Skin epidermis (tissue), 12 donors: ENCODE data around the gene CPLX4.
A peak's percentile ranks its signal among the peaks of the same experiment; 100 is the strongest.
"Not testable (repeated sequence)": the region's sequence is repeated elsewhere in the genome, so short reads cannot be mapped to it uniquely, and the experiment has no call there.

Source experiments
- H3K27ac ChIP-seq, 21 experiments: fragments of 200-600 bp; sonication (generic) in 11 of 21; one replicate each; pipeline ENCODE4 v1.5.0; 2020; ENCODE audit warnings: mild to moderate bottlenecking in 3 of 21, inconsistent platforms in 2 of 21, moderate library complexity in 2 of 21
- H3K4me3 ChIP-seq, 7 experiments: fragments of 200-600 bp; sonication (generic) in 2 of 7; one replicate each; pipeline ENCODE4 v1.5.0; 2020; ENCODE audit warnings: inconsistent platforms in 2 of 7, mild to moderate bottlenecking in 2 of 7, moderate library complexity in 1 of 7

The CPLX4 gene

DNA sequence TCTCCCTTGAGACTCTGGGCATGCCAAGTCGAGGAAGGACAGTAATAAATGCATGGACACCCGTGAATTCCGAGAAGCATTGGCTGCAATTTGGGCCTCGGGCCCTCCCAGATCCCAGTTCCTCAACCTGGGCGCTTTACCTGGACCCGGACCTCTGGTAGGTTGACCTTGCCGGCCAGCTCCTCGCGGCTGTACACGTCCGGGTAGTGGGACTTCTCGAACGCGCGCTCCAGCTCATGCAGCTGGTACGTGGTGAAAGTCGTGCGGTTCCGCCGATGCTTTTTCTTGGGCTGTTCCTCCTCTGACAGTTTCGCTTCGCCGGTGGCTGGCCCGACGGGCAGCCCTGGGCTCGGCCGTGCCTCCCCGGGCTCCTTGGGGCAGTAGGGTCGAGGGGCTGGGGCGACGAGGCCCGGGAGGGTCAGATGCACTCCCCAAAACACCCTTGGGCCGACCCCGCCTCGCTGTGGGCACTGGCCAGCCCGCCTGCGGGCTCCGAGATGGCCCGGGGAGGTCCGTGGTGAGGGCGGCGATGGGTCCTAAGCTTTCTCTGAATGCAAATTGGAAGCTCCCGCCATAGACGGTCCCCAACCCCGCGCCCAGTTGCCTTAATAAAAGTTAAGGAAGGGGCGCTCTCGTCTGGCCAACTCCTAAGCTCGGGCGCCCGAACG, 46.1 kb downstream of the CPLX4 start:
- H3K4me3 ChIP-seq = peak overlapping the region in 6 of 7 experiments; percentile 6 to 27 (median 20)
- no peak overlapping the region for H3K27ac ChIP-seq

DNA sequence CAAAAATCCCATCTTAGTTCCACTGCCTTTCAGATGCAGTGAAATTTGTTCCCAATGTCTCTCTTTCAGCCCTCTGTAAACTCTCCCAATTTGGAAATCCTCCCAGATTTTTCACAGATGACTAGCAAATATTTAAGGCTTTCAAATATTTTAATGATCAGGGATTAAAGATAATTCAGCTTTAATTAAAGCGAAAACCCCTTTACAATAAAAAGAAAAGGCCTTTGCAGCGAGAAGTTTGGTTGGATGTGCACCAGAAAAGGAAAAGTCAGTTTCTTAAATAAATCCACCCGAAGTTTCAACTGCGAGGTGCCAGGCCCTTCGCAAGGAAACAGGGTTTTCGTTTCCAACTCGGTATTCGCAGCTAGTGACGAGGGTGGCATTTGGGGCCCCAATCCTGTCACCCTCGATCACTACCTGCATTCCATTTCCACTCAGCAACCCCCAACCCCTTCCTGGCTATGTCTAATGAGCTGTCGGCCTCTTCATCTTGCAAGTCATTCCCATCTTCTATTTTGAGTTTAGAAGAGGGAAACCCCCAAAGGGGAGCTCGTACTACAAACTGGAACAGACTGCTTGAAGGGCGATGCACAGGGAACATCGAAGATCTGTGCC, 46.7 kb downstream of the CPLX4 start:
- no peak overlapping the region for H3K27ac ChIP-seq
- peak overlapping the region in 2 of 7 experiments; percentile 6 to 21 for H3K4me3 ChIP-seq

DNA sequence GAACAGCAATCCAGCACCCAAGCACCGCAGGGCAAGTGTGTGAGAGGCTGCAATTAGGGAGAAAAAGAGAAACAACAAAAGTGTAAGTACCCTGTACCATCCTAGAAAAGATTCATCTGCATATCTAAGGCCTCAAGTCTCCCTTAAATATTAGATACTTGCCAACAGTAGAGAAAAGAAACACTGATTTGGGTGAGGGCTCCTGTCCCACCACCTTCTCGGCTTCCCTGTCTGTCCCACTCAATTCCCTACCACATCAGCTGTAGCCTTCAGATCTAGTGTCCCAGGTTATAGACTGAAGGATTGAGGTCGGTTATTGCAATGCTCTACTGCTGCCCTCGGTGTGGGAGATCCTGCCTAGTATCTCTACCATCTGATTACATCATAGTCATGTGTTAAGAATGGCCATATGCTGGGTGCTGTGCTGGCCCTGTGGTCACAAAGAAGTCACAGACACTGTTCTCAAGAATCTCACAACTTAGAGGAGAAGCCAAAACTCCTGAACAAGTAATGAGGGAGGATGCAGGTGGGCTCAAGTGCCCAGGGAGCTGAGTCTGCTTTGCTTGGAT, 47.7 kb downstream of the CPLX4 start:
- Histone ChIP-seq H3K27ac (no peak overlapping the region), H3K4me3 (no peak overlapping the region)

DNA sequence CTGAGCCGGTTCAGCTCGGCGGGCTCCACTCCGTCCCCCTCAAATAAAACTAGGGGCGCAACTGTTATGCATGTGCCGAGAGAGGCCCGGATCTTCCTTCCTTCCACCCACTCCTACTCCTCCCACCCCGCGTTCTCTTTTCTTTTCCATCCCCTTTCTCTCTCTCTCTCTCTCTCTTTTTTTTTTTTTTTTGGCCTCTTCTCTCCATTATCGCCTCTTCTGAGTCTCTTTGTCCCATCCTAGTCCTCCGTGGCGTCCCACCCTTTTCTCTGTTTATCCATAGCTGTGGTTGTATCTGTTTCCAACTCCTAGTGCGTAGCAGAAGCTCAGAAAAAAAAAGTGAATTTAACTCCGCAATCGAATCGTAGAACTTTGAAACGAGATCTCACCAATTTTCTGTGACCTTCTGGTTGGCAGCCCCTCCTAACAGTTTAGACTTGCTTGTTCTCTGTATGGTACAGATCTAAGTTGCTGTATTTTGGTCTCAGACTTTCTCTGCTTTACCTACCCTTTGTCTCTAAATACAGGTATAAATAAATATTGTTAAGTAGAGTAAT, 48.8 kb downstream of the CPLX4 start:
- Histone ChIP-seq H3K27ac (no peak overlapping the region), H3K4me3 (peak overlapping the region in 1 of 7 experiments; percentile 19)

DNA sequence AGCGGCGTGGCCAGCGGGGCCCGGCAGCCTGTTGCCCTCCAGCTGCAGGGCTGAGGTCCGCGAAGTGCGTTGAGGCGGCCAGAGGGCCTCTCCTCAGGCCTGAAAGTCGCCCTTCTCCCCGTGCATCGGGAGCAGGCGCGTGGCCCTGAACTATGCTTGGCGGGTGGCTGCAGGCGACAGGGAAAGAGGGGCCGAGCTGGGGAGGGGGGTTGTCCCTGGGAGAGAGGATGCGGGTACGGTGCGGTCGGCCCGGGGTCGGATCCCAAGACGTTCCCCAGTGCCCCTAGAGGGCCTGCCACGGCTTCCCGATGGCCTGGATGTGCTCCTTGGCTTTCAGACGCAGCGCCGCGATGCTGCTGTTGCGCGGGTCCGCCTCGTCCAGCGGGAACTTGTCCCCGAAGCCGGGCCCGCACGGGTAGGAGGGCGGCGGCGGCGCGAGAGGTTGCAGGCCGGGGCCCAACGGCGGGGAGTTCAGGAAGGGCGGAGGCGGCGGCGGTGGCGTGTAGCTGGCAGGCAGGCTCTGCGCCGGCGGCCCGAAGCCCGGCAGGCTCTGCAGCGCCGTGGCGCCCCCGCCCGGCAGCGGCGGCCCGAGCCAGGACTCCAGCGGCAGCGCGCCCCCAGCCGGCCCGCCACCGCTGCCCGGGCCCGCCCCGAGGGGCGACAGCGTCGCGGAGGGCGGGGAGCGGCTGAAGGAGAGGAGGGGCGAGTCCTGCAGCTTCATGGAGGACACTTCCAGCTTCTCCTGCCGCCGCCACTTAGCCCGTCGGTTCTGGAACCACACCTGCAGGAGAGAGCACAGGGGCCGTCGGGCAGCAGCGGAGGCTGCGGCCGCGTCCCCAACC, 49.5 kb downstream of the CPLX4 start:
- H3K27ac ChIP-seq = no peak overlapping the region
- peak overlapping the region in 1 of 7 experiments; percentile 19 for H3K4me3 ChIP-seq

DNA sequence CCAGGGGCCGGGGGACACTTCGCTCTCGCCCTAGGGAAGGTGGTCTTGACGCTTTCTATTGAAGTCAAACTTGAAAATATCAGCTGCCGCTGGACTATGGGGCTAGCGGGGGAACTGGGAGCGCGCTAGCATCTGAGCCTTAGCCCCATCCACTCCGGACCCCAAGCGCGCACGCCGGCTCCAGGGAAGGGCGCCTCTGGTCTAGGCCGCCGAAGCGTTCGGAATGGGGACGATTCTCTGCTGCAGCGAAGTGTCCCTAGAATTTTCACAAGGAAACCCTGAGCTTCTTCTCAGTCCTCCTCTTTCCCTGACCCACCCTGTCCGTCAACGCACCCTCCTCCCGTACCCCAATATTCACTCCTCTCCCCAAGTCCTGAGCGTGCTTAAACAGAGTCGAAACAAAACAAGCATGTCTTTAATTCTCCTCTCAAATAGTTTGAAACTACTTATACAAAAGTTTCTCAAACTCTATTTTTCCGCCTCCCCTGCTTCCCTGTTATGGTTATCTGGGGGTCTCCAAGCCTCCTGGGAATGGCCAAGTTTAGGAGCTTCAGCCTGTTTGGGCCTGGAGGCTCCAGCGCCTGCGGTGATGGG, 50.2 kb downstream of the CPLX4 start:
- no peak overlapping the region for H3K27ac ChIP-seq
- H3K4me3 ChIP-seq = no peak overlapping the region

DNA sequence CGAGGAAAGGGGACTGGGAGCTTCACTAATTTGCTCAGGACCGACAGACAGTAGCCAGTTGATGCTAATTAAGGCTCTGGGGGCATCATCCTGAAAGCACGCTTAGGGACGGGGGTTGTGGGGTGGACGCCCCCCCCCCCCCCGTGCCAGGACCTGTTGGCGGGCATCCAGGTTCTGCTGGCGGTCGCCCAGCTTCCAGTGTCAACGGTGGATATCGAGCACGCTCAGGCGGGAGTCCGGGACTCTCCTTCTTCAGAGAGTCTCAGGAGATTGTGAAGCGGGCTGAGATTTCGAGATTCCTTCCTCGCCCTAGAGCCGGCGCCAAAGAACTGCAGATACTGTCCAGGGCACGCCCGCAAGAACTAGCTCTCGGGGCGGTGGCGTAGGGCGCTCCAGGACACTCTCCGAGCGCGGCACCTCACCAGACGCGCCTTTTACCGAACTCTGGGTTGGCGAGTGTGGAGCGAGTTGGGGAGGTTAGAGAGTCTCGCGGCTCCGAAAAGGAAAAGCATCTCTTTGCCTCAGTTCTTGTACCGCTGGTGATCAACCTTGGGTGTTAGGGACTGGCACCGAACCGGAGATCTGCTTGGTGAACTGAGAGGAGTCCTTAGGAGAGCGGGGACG, 50.8 kb downstream of the CPLX4 start:
- no peak overlapping the region for H3K27ac ChIP-seq
- H3K4me3 ChIP-seq = no peak overlapping the region

DNA sequence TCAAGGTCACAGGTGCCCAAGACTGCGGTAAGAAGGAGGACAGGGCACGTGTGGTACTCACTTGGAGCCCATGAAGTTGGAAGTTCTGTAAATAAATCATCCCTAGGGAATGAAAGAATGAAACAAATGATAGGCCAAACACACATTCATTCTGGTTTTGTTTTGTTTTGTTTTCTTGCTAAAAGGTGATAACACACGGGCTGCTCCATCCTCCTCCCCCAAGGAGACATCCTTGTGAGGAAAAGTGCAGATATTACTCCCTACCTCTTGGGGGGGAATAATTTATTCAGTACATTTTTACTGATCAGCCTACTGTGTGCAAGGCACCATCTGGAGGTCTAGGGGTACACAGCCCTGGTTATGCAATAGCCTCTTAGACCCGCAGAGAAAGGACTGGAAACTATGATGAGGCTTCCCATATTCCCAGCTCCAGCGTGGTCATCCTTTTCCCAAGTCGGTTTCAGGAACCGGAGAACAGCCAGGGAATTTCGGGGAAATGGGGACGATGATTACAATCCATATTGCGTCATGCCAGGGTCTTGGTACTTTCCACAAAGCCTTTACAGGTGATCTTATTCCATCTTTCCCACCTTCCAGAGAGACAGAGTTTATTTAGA, 51.5 kb downstream of the CPLX4 start:
- H3K27ac ChIP-seq = no peak overlapping the region
- H3K4me3 ChIP-seq = no peak overlapping the region

DNA sequence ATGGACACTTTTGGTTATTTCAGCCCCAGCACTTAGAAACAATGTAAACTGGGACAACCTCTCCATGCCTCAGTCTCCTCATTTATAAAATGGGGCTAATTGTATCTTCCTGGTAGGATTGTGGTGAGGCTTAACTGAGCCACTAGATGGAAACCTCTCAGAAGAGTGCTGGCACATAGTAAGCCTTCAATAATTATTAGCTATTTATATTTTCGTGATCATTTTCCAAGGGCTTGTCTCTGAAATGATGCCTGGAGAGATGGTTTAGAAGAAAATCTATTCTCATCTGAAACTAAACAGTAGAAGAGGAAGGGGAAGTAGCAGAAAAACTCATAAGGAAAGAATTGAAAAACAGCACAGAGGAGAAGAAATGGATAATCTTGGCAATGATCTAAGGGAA, 52.0 kb downstream of the CPLX4 start:
- H3K27ac ChIP-seq = no peak overlapping the region
- H3K4me3 ChIP-seq = no peak overlapping the region

DNA sequence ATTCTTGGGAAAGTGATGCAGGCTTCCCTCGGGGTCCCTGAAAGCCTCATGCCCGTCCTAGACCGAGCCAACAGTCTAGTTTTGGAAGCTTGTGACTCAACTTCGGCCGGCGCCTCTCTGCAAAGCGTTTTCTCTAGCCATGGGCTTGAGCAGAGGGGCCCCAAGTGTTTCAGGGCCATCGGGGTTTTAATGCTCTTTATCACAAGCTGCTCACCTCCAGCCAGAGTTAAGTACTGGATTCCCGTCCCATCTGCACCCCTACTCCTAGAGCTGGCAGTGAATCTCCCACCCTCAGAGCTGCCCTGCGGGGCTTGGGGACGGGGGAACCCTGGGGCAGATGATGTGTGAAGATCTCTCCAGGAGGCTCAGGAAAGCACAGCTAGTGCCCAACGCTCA, 52.5 kb downstream of the CPLX4 start:
- no peak overlapping the region for H3K4me3 ChIP-seq
- H3K27ac ChIP-seq = no peak overlapping the region

DNA sequence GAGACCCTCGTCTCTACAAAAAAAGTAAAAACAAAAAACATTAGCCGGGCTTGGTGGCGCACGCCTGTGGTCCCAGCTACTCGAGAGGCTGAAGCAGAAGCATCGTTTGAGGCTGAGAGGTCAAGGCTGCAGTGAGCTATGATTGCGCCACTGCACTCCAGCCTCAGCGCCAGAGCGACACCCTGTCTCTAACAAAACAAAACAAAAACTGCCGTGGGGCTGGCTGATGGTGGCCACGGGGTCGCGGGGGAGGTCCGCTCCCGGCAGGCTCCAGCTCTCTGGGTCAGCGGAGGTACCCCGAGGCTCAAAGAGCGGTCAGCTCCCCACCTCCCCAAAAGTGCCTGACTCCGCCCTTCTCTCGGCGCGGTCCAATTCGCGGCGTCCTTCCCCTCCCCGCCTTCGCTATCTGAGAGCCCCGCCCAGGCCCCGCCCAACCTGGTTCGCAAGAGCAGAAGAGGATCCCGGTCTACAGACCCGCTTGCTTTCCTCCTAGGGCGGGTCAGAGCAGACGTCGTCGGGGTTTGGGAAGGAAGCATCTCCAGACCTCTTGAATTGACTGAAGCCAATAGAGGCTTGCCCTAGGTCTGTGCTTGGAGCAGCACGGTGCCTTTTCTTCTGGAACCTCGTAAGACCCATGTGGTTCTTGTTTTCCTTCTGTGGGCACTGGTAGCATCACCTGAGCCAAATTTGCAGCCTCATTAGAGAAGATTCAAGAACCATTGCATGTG, 53.0 kb downstream of the CPLX4 start:
- Histone ChIP-seq H3K27ac (no peak overlapping the region), H3K4me3 (peak overlapping the region in 6 of 7 experiments; percentile 17 to 31 (median 21))

DNA sequence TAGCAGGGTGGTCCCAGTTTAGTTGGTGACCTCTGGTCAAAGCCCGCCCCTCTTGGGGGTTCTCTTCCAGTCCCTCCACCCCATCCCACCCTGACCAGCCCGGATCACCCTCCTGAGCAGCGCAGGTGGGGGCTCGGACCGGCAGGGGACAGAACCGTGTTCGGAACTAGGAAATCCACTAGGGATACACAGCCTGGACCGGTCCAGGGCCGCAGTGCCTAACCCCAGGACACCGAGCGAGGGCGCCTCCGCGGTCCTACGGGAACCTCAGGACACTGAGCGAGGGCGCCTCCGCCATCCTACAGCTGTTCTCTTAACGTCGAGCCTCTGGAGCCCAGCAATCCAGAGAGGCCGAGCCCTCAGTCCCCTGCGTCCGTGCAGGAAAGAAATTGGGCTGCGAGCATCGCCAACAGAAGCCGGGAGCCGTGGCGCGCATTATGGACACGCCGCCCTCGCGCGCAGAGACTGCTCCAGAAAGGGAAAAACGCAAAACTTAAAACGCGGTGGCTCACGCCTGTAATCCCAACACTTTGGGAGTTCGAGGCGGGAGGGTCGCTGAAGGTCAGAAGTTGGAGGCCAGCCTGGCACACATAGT, 53.7 kb downstream of the CPLX4 start:
- Histone ChIP-seq H3K4me3 (peak overlapping the region in 3 of 7 experiments; percentile 17 to 31 (median 24)), H3K27ac (no peak overlapping the region)

DNA sequence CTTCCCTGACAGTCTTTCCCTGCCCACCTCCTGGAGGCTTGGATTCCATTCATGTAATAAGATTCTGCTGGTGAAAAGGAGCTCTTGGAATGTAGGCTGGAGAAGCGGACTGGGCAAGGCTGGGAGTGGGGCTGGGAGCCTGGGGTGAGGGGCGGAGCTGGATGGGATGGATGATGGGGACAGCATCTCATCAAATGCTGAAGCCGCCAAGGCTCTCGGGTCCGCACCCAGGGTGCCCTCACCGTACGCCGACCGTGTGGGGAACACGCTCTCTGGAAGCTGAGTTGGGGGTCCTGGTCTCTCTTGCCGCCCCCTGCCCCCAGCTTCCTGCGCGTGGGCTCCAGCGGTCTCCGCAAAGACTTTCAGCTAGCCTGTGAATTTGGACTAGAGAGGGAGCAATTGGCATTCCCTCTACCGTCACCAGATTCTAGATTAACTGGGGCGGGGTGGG, 54.3 kb downstream of the CPLX4 start:
- no peak overlapping the region for H3K27ac ChIP-seq
- no peak overlapping the region for H3K4me3 ChIP-seq

DNA sequence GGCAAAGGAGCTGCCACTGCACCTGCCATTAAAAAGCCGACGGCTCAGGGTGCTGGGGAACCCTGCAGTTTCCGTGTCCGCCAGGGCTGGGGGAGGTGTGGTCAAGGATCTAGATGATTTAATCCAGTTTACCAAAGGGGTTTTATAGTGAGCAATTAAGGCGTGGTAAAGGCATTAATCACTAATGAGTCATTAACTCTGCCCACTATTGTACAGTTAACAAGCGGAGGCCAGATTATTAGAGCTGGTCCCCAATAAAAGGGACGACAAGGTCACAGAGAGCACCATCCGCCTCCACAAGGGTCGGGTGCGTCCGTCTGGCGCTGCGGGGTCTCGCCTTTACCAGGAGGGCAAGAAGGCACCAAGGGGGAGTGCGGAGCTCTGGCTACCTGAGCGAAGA, 54.8 kb downstream of the CPLX4 start:
- Histone ChIP-seq H3K27ac (no peak overlapping the region), H3K4me3 (no peak overlapping the region)

DNA sequence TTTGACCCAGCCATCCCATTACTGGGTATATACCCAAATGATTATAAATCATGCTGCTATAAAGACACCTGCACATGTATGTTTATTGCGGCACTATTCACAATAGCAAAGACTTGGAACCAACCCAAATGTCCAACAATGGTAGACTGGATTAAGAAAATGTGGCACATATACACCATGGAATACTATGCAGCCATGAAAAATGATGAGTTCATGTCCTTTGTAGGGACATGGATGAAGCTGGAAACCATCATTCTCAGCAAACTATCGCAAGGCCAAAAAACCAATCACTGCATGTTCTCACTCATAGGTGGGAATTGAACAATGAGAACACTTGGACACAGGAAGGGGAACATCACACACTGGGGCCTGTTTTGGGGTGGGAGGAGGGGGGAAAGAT, 56.2 kb downstream of the CPLX4 start:
- not testable (repeated sequence) for H3K27ac ChIP-seq, H3K4me3 ChIP-seq

DNA sequence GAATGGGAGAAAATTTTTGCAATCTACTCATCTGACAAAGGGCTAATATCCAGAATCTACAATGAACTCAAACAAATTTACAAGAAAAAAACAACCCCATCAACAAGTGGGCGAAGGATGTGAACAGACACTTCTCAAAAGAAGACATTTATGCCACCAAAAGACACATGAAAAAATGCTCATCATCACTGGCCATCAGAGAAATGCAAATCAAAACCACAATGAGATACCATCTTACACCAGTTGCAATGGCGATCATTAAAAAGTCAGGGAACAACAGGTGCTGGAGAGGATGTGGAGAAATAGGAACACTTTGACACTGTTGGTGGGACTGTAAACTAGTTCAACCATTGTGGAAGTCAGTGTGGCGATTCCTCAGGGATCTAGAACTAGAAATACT, 56.6 kb downstream of the CPLX4 start:
- H3K4me3 ChIP-seq = not testable (repeated sequence)

DNA sequence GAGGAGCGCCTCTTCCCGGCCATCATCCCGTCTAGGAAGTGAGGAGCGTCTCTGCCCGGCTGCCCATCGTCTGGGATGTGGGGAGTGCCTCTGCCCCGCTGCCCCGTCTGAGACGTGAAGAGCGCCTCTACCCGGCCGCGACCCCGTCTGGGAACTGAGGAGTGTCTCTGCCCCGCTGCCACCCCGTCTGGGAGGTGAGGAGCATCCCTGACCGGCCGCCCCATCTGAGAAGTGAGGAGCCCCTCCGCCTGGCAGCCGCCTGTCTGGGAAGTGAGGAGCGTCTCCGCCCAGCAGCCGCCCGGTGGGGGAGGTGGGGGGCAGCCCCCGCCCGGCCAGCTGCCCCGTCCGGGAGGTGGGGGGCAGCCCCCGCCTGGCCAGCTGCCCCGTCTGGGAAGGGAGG, 63.0 kb downstream of the CPLX4 start:
- not testable (repeated sequence) for H3K4me3 ChIP-seq

More for the DNA sequence above, 56.6 kb downstream of the CPLX4 start:
- not testable (repeated sequence) for H3K27ac ChIP-seq

More for the DNA sequence above, 63.0 kb downstream of the CPLX4 start:
- H3K27ac ChIP-seq = not testable (repeated sequence)
